ENCODE data around the gene C17orf114. TPM values are rescaled to one million over a fixed set of nuclear protein-coding genes. Genes with fewer than 3 reads are reported as not detected.

The C17orf114 gene

Other genes starting within 250 kb of the C17orf114 start
- 50.0 and 51.4 TPM in 2 replicates for gene MYBBP1A, start 246.9 kb downstream of the C17orf114 start, total RNA-seq
- not detected in 2 replicates for gene GGT6, start 241.8 kb downstream of the C17orf114 start, total RNA-seq
- gene SMTNL2, start 217.8 kb downstream of the C17orf114 start, total RNA-seq, result 0.08 and 0.10 TPM in 2 replicates
- gene ALOX15, start 160.7 kb downstream of the C17orf114 start, total RNA-seq, result not detected in 2 replicates
- 31.3 and 52.0 TPM in 2 replicates for gene PELP1, start 98.2 kb downstream of the C17orf114 start, total RNA-seq
- 7.8 and 10.8 TPM in 2 replicates for gene ARRB2, start 91.7 kb downstream of the C17orf114 start, total RNA-seq
- gene MED11, start 70.9 kb downstream of the C17orf114 start, total RNA-seq, result 31.0 and 32.7 TPM in 2 replicates
- gene ZMYND15, start 62.5 kb downstream of the C17orf114 start, total RNA-seq, result 0.05 TPM in 1 of 2 replicates, not detected in the other
- 0.57 and 1.1 TPM in 2 replicates for gene CXCL16, start 62.4 kb downstream of the C17orf114 start, total RNA-seq
- not detected in 2 replicates for gene TM4SF5, start 30.4 kb downstream of the C17orf114 start, total RNA-seq
- 0.73 TPM in 1 of 2 replicates, not detected in the other for gene VMO1, start 16.0 kb downstream of the C17orf114 start, total RNA-seq
- not detected in 2 replicates for gene GLTPD2, start 13.4 kb downstream of the C17orf114 start, total RNA-seq
- gene PSMB6, start 6.2 kb downstream of the C17orf114 start, total RNA-seq, result 185 and 231 TPM in 2 replicates
- gene PLD2, start 4.8 kb upstream of the C17orf114 start, total RNA-seq, result 6.7 and 9.8 TPM in 2 replicates
- gene MINK1, start 31.0 kb upstream of the C17orf114 start, total RNA-seq, result 17.6 and 18.1 TPM in 2 replicates
- gene C17orf107, start 97.2 kb upstream of the C17orf114 start, total RNA-seq, result 0.42 and 0.94 TPM in 2 replicates
- not detected in 2 replicates for gene CHRNE, start 100.8 kb upstream of the C17orf114 start, total RNA-seq
- gene GP1BA, start 129.9 kb upstream of the C17orf114 start, total RNA-seq, result not detected in 2 replicates
- 87.4 and 100 TPM in 2 replicates for gene SLC25A11, start 137.7 kb upstream of the C17orf114 start, total RNA-seq
- gene RNF167, start 137.9 kb upstream of the C17orf114 start, total RNA-seq, result 40.1 and 53.3 TPM in 2 replicates
- gene PFN1, start 146.2 kb upstream of the C17orf114 start, total RNA-seq, result 1,067 and 1,213 TPM in 2 replicates
- 833 and 1,073 TPM in 2 replicates for gene ENO3, start 148.8 kb upstream of the C17orf114 start, total RNA-seq
- gene SPAG7, start 165.5 kb upstream of the C17orf114 start, total RNA-seq, result 114 and 133 TPM in 2 replicates
- gene CAMTA2, start 185.3 kb upstream of the C17orf114 start, total RNA-seq, result 13.7 and 23.8 TPM in 2 replicates
- 0.62 TPM in 1 of 2 replicates, not detected in the other for gene INCA1, start 195.2 kb upstream of the C17orf114 start, total RNA-seq
- 146 and 162 TPM in 2 replicates for gene KIF1C, start 195.6 kb upstream of the C17orf114 start, total RNA-seq
- not detected in 2 replicates for gene SLC52A1, start 233.1 kb upstream of the C17orf114 start, total RNA-seq